T-helper 9 cell (primary cell): ENCODE measurements around the gene HEATR3.

Experiments used
- DNase-seq: peaks from one replicate; pipeline ENCODE4 v3.0.0-alpha.2; 2020

HEATR3 gene

GRCh38 chr16:50153596-50154419 lies 88.0 kb downstream of the HEATR3 start:
- DNase-seq: no peak

GRCh38 chr16:50154420-50154950 lies 88.7 kb downstream of the HEATR3 start:
- no peak for DNase-seq

- DNase-seq: no peak
These were observed 90.2 kb downstream of the HEATR3 start for GRCh38 chr16:50155925-50156324.
